HepG2 (cell line): ENCODE measurements around the gene GSAP. TPM values are rescaled to one million over a fixed set of nuclear protein-coding genes. Genes with fewer than 3 reads are reported as not detected.

Experiments used
- ATAC-seq: fragments of 200-7000 bp; cut with Tn5 transposase; 3 replicates; pipeline ENCODE4 v1.9.1; 2020; ENCODE audit warnings: mild to moderate bottlenecking, moderate library complexity
- BruUV-seq: library from RNA; stranded (reverse); fragments of 400-500 nt; replicated peaks from 2 replicates; lab custom pipeline; 2021; lab: Mats Ljungman, UMichigan
- CTCF ChIA-PET: fragments of 300-600 bp; formaldehyde crosslinking; extraction: SDS; loops from one replicate; lab custom pipeline; 2021; ENCODE audit warnings: low total read pairs, inconsistent platforms, low intra/inter-chr PET ratio; lab: Yijun Ruan, JAX
- POLR2A ChIA-PET: fragments of 350-600 bp; sonication (Branson Sonifier 250); formaldehyde crosslinking; loops from one replicate; lab custom pipeline; 2020; ENCODE audit warnings: antibody characterized with exemption, inconsistent platforms; lab: Yijun Ruan, JAX
- DNase-seq: peaks from one replicate; pipeline ENCODE4 v3.0.0-alpha.2; 2015; ENCODE audit warnings: low spot score
- FAIRE-seq: peaks from 3 replicates; lab custom pipeline; 2011; peaks lifted over from hg19 to GRCh38; lab: Jason Lieb, UNC
- H2AFZ ChIP-seq: one replicate; pipeline ENCODE4 v1.6.1; 2011; ENCODE audit warnings: low read length, inconsistent platforms
- H3K27ac ChIP-seq: fragments of 300-600 bp; 3 replicates; pipeline ENCODE4 v1.8.0; 2011; ENCODE audit warnings: mixed run types, mild to moderate bottlenecking, mixed read lengths, low read length, inconsistent platforms; ENCODE audit not compliant: insufficient read depth; ENCODE audit errors: extremely low read length
- H3K27me3 ChIP-seq, 2 experiments: fragments of 200-600 bp in 1 of 2; 2 replicates in 1 of 2; 3 replicates in 1 of 2; pipeline versions ENCODE4 v1.6.0 to v1.8.0; 2011; ENCODE audit warnings: low read length in 2 of 2, mild to moderate bottlenecking in 2 of 2, moderate library complexity in 2 of 2, inconsistent platforms in 1 of 2; ENCODE audit not compliant: insufficient read depth in 2 of 2, control insufficient read depth in 1 of 2
- H3K36me3 ChIP-seq, 2 experiments: fragments of 200-600 bp in 1 of 2; replicated peaks in 1 of 2; 2 replicates in 1 of 2; 3 replicates in 1 of 2; pipeline versions ENCODE4 v1.5.1 to v1.8.0; 2011; ENCODE audit warnings: low read length in 2 of 2, inconsistent platforms in 1 of 2; ENCODE audit not compliant: insufficient read depth in 2 of 2, control insufficient read depth in 1 of 2
- H3K4me1 ChIP-seq: 2 replicates; pipeline ENCODE4 v1.5.1; 2012; ENCODE audit warnings: low read length, inconsistent platforms; ENCODE audit not compliant: insufficient read depth
- H3K4me2 ChIP-seq: 2 replicates; pipeline ENCODE4 v1.6.0; 2011; ENCODE audit warnings: low read depth, low read length, inconsistent platforms
- H3K4me3 ChIP-seq, 3 experiments: fragments of 200-600 bp in 1 of 3; sonication (generic), shearing (Covaris generic) in 1 of 3; replicated peaks in 1 of 3; 2 replicates each; pipeline ENCODE4 v1.5.1; 2011 to 2016; ENCODE audit warnings: low read length in 3 of 3, inconsistent platforms in 2 of 3, low read depth in 2 of 3, mild to moderate bottlenecking in 2 of 3, control low read depth in 1 of 3, mixed read lengths in 1 of 3; ENCODE audit not compliant: insufficient read depth in 1 of 3
- H3K79me2 ChIP-seq: one replicate; pipeline ENCODE4 v1.6.1; 2011; ENCODE audit warnings: low read length, inconsistent platforms; ENCODE audit not compliant: insufficient read depth
- H3K9ac ChIP-seq: 2 replicates; pipeline ENCODE4 v1.6.0; 2011; ENCODE audit warnings: mild to moderate bottlenecking, low read depth, low read length, inconsistent platforms; ENCODE audit not compliant: insufficient read depth
- H3K9me3 ChIP-seq: 2 replicates; pipeline ENCODE4 v1.5.1; 2012; ENCODE audit warnings: mild to moderate bottlenecking, low read length
- H4K20me1 ChIP-seq: 2 replicates; pipeline ENCODE4 v1.6.0; 2011; ENCODE audit warnings: inconsistent platforms, mild to moderate bottlenecking, low read length, moderate library complexity; ENCODE audit not compliant: insufficient read depth
- DR1 ChIP-seq: sonication (generic); formaldehyde crosslinking; IDR thresholded peaks from 2 replicates; pipeline ENCODE4 v1.8.0; 2021; ENCODE audit warnings: mild to moderate bottlenecking, missing genetic modification reagents, inconsistent platforms
- GLMP ChIP-seq: sonication (generic); formaldehyde crosslinking; IDR thresholded peaks from 2 replicates; pipeline ENCODE4 v1.9.0; 2021; ENCODE audit warnings: missing genetic modification reagents, mild to moderate bottlenecking, borderline replicate concordance
- GRHL1 ChIP-seq: sonication (generic); formaldehyde crosslinking; conservative IDR thresholded peaks from 2 replicates; pipeline ENCODE4 v1.8.0; 2022; ENCODE audit warnings: missing genetic modification reagents
- IKZF1 ChIP-seq: fragments of 450-650 bp; IDR thresholded peaks from 2 replicates; pipeline ENCODE4 v1.7.1; 2016
- ZNF280D ChIP-seq: sonication (generic); formaldehyde crosslinking; IDR thresholded peaks from 2 replicates; pipeline ENCODE4 v1.5.1; 2020; ENCODE audit warnings: mild to moderate bottlenecking, missing genetic modification reagents
- ZNF674 ChIP-seq: sonication (generic); formaldehyde crosslinking; IDR thresholded peaks from 2 replicates; pipeline ENCODE4 v1.5.0; 2020; ENCODE audit warnings: low read depth, mild to moderate bottlenecking, missing genetic modification reagents
- ZNF772 ChIP-seq: sonication (generic); formaldehyde crosslinking; IDR thresholded peaks from 2 replicates; pipeline ENCODE4 v1.5.0; 2020; ENCODE audit warnings: mild to moderate bottlenecking, missing genetic modification reagents
- WGBS: methylation state at CpG from one replicate; pipeline ENCODE4 v1.1.6; 2017; ENCODE audit warnings: low lambda C conversion rate; 5-methylcytosine and 5-hydroxymethylcytosine counted together
- in situ Hi-C: cut with HindIII; loops from 2 replicates; pipeline ENCODE4 v1.10.0; 2017; ENCODE audit warnings: low pct_unique_long_range_greater_than_20kb; ENCODE audit not compliant: extremely low pct_ligation_motif_present
- intact Hi-C: fragments of 100-400 bp; cut with micrococcal nuclease; formaldehyde crosslinking; loops from one replicate; pipeline ENCODE4 v1.10.0; 2022; ENCODE audit not compliant: unreplicated experiment
- polyA plus RNA-seq, 8 experiments: library from polyadenylated mRNA; depleted of rRNA in 3 of 8; stranded (reverse) in 7 of 8; unstranded in 1 of 8; fragments of >200 nt; fragmentation: Illumina TruSeq in 4 of 8; extraction: Trizol in 4 of 8; gene quantifications; 2 replicates each; pipeline versions ENCODE4 v1.2.1 to v1.2.3, GENCODE V29; 2011 to 2016; ENCODE audit warnings: low read depth in 4 of 8, missing spikeins in 1 of 8, mixed read lengths in 1 of 8; ENCODE audit not compliant: insufficient read depth in 1 of 8
- total RNA-seq, 5 experiments: library from RNA; depleted of rRNA; stranded (reverse); fragments of >200 nt; fragmentation: Illumina TruSeq; extraction: Trizol; gene quantifications; 2 replicates each; pipeline ENCODE4 v1.2.3, GENCODE V29; 2016; ENCODE audit warnings: low read depth in 1 of 5

Gene GSAP
- total and polyA plus RNA-seq, 2 of the 13 experiments (the other 11 are each of a cell fraction or from before 2014, with no cell fraction given), result 34.6 to 40.6 TPM

- peaks cover 25% of the 10 kb centered on the region for H3K4me1 ChIP-seq
- no peak for TF ChIP-seq GLMP (CRISPR knock-in tag)
- no peak for TF ChIP-seq ZNF772 (CRISPR knock-in tag)
- no peak for TF ChIP-seq ZNF280D (CRISPR knock-in tag)
- TF ChIP-seq GRHL1, result no peak
- TF ChIP-seq ZNF674 (CRISPR knock-in tag), result no peak
- TF ChIP-seq DR1 (CRISPR knock-in tag), result no peak
- no peak for TF ChIP-seq IKZF1
- BruUV-seq, result no TSS peak
- FAIRE-seq, result no peak
- in situ Hi-C loops (no loop called here), intact Hi-C loops (no loop called here)
- H3K9me3 ChIP-seq, result no peaks in the 10 kb centered on the region
- H3K79me2 ChIP-seq, result no peaks in the 10 kb centered on the region
- H3K4me2 ChIP-seq, result no peak overlapping the region
- no peak for ATAC-seq
- H3K27ac ChIP-seq, result no peak overlapping the region
- no peak for DNase-seq
- ChIA-PET POLR2A (interaction anchor here (1.5 kb wide), 1 partner anchor 15 kb away, joined by 9 read pairs; the partner anchor contains the start of gene GSAP), CTCF (no interaction called here)
- no peak overlapping the region for H3K9ac ChIP-seq
- H3K36me3 ChIP-seq, result no peaks in the 10 kb centered on the region
- H3K4me3 ChIP-seq, result no peak overlapping the region
- 85% methylated on average over 7 of the region's 7 CpGs for WGBS
- H3K27me3 ChIP-seq, result no peaks in the 10 kb centered on the region
- H2AFZ ChIP-seq, result no peak overlapping the region
- H4K20me1 ChIP-seq, result no peaks in the 10 kb centered on the region
These were observed 14.8 kb upstream of the GSAP start for GRCh38 chr7:77430927-77431326.
